ENCODE data around the gene PEX10. TPM values are rescaled to one million over a fixed set of nuclear protein-coding genes. Genes with fewer than 3 reads are reported as not detected.

The PEX10 gene
- total RNA-seq, 1 donor from 2014 or later: 20.0 TPM

DNA sequence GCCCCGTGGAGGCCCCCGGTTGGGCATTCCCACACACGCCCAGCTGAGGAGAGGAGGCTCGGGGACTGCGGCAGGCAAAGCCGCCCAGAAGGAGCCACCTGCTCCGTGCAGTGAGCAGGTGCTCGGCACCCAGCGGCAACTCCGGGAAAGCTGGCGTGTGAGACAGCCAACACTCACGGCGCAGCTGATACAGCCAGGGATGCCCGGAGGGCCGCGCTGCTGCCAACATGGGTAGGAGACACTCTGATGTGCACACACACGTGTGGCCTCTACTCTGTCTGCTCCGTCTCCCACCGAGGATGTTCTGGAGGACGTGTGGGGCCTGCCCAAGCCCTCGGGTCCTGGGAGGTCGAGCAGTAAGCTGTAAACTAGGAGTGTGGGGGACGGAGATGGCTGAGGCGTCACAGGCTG is 33.9 kb downstream of the PEX10 start:
- DNase-seq (ENCODE audit: low spot score in 2 of 2) (no peak), FAIRE-seq (no peak)

DNA sequence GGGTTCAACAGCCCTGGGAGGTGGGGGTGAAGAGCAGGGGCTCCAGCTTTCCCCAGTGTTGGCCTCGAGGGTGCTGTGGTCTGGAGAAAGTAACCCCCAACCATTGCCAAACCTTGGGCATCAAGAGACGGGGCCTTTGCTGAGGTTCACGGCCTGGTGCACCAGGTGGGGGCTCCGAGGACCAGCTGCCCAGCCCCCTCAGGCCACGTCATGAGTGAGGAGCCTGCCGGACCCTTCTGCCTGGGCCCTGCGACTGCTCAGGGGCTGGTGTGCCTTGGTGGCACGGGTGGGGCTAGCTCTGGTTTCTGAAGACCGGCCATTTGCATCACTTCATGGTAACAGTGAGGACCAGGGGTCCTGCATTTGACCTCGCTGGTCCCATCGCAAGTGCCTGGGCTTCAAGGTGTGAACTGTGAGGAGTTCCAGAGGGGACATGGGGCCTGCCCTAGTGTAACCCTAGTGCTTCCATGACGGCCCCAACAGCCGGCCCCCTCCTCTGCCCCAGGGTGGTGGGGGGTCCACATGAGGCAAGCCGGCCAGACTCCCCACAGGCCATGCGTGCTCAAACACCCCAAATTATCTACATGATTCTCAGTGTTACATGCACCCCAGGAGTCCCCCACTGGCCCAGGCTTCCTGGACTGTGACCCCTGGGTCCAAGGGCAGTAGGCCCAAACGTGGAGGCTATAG is 34.5 kb downstream of the PEX10 start:
- DNase-seq (ENCODE audit: low spot score in 2 of 2) (no peak), FAIRE-seq (no peak)

DNA sequence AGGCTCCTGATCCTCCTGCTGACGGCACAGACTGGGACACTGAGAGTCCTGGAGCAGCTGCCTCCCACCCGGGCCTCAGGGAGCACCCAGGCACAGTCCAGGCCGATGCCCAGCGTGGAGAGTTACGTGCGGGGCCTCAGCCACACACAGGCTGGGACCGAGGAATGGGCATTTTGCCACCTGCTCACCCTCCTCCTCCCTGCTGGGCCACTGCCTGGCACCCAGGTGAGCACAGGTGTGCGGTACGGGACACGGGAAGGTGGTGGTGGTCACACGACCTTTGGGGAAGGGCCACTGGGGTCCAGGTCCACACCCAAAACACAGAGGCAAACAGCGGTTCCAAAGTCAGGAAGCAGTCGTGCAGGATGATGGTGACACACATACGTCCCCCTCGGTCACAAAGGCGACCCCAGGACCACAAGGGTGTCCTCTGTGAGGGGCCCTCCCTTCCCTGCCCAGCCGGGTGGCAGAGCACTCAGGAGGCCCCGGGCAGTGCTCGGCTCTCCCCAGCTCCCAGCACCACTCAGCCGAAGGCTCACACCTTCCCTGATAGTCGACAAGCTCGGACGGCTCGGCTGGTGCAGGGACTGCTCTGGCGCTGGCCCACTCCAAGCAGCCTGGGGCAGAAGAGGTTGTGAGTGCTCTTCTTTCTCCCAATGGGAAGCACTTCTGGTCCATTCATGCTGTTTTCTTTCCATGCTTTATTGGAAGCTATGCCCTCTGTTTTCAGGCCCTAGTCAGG is 35.3 kb downstream of the PEX10 start:
- FAIRE-seq: no peak
- DNase-seq (ENCODE audit: low spot score in 2 of 2): no peak

DNA sequence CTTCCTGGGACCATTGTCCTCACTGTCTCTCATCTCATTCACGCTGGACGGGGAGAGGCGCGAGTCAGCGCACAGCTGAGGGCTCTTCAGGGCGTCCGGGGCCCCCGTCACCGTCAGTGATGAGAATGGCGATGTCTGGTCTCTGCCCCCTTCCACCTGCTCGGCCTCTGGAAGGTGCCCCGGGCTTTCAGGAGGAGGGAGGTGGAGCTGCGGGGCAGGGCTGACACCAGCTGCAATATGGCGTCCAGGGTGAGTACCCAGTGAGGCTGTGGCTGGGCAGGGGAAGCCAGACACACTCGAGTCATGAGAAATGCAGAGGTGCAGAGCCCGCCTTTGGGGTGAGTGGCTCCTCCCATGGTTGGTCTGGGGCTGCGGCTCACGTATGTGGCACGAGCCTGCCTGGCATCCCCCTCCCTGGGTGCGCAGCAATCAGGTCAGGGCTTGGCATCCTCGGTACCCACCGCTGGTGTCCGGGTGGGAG is 36.1 kb downstream of the PEX10 start:
- DNase-seq (ENCODE audit: low spot score in 2 of 2) (no peak), FAIRE-seq (no peak)

DNA sequence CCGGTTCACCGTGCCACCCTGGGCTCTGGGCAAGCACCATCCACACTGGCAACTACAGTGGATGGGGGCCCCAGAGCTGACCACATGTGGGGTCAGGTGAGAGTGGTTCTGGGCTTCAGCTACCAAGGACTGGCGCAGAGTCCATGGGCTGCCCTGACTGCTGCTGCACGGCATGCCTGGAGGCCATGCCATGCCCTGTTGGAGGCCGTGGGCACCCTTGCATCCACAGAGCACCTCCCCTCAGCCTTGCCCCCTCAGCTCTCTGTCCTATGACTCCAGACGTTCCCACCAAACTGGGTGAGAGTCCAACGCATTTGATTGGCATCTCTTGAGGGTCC is 36.5 kb downstream of the PEX10 start:
- no peak for FAIRE-seq

DNA sequence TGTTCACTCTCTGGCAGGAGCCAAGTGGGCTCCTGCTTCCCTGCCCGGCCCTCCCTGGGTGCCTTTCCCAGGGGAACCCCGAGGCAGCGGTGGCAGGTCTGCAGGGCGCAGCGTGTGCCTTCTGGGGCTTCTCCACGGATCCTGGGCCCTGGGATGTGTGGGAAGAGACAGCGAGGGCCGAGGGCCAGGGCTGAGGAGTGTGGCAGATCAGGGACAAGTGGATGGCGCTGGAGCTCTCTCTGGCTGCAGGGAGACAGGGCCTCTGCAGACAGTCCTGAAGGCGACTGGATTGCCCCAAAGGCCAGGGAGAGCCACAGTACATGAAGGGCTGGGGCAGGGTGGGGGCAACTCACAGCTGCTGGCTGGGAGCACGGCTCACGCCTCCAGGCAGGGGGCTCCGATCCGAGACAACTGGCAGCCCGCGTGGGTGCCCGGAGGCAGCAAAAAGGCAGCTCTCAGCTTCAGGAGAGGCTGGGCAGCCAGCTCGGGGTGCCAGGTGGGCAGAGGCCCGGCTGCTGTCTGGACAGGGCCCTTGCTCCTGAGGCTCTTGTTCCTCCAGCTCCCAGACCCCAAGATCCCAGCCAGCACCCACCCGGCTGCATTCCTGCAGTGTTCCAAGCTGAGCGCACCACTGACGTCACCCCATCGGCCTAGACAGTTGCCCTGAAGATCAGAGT is 37.0 kb downstream of the PEX10 start:
- FAIRE-seq: no peak

More for the DNA sequence above, 36.5 kb downstream of the PEX10 start:
- DNase-seq (ENCODE audit: low spot score in 2 of 2): no peak

DNA sequence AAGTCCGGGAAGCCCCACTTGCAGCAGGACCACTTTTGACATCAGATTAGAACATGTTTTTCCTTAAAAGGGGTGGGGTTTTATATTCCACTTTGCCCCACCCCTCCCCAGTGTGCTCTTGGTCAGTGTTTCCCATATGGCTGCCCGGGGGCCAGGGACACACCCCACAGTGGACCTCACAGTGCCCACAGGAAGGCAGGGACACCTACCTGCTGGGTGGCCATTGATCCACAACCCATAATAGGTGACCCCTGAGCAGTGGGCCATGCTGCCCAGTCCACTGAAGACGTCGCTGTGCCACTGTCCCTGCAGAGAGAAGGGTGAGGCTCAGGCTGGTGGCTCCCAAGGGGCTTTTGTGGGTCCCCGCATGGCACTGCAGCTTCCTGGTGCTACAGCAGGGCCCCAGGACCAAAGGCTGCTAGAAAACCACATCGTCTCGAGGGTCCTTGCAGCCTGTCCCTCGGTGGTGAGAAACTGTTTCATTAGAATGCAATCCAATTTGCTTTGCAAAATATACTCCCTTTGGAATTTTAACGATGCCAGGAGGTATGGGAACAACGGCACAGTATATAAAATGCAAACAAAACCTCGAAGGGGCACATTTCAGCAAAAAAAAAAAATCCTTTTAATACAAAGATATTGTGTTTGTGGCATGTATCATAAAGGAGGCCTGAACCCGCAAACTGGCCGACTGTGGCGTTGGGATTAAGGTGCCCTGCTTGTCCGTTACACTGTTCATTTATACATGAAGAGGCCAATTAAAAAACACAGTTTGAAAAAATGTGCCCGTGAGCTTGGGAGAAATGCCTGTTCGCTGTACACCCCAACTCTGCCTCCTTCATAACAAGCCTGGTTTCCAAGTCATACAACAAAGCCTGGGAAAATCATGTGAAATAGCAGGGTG is 37.9 kb downstream of the PEX10 start:
- DNase-seq (ENCODE audit: low spot score in 2 of 2): no peak
- FAIRE-seq: no peak

More for the DNA sequence above, 37.0 kb downstream of the PEX10 start:
- DNase-seq (ENCODE audit: low spot score in 2 of 2): no peak

DNA sequence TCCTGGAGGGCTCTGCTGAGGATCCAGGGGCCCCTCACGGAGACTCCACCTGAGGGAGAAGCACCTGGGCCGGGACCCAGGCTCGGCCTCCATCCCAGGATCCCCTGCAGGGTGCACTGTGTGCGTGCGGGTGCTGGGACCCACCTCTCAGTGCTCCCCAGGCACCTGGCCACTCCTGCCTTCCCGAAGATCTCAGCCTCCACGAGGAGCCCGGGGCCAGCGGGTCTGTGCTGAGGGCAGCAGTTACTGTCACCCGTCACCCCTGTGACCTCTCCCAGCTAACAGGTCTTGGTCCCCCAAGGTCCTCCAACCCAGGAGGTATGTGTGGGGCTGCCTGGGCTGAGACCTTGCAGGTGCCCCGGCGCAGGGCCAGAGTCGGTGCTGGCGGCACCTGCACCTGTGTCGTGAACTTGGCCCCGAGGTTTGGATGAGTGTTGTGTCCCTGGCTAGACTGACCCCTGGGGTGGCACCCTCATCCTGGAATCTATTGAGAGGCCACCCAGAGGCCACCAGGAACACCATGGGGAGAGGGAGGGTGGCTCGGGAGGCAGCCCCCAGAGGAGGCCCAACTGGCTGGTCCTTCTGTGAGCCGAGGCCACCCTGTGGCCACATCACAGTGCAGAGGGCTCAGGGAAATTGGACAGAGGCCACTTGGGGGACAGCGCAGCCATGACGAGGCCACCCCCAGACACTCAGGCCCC is 38.7 kb downstream of the PEX10 start:
- FAIRE-seq (no peak), DNase-seq (ENCODE audit: low spot score in 2 of 2) (no peak)

DNA sequence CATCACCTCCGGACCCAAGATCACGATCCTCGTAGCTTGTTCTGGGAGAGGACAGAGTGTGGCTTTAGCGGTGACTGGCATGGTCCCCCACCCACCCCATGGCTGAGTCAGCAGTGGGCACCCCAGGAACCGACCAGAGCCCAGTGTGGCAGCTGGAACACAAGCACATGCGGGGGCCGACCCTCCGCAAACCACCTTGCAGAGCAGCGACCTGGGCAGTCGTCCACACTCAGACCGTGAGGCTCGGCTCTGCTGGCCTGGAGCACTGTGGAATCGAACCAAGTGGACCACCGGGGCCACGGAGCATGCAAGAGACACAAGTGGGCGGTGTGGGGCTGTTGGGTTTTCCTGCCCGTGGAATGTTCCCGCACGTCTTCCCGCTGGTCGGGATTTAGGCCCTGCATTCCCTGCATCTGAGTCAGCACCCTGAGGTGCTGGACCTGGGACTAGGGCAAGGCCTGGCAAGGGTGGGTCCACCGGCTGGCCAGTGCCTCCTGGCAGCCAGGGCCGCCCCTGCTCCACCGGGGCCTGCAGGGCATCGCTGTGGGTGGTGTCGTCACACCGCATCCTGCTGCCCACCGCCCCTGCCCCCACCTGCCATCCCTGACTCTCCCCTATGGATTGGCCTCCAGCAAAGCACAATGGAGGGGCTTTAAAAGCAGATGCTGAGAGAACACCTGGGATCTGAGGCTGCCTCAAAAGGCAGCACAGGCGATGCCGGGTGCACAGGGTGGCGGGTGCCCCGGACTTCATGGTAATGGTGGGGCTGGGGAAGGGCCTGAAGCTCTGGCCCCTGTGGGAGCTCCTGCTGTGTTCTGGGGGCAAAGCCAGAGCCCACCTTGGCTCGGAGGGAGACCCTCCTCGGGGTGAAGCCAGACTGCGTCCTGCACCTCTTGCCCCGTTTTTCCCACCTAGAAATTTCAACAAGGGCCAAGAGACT is 39.5 kb downstream of the PEX10 start:
- DNase-seq (ENCODE audit: low spot score in 2 of 2): no peak

DNA sequence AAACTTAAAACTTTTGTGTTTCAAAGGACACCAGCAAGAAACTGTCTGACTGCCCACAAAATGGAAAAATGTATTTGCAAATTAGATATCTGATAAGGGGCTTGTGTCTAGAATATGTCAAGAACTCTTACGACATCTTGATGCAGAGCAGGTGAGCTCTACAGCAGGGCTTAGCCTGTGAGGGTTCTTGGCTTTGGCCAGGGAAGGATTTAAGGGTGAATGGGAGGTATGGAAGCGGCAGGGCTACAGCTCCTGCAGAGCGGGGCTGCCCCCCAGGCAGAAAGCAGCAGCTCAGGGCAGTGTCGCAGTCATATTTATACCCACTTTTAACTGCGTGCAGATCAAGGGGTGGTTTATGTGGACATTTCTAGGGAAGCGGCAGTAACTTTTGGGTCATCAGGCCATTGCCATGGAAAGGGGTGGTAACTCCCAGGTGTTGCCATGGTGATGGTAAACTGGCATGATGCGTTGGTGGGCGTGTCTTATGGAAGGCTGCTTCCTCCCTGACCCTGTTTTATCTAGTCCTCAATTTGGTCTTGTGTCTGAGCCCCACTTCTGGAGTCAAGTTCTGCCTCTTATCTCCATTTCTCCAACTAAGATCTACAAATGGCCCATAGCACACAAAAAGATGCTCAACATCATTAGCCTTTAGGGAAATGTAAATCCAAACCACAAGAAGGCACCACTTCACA is 44.2 kb downstream of the PEX10 start:
- no peak for FAIRE-seq

More for the DNA sequence above, 39.5 kb downstream of the PEX10 start:
- no peak for FAIRE-seq

DNA sequence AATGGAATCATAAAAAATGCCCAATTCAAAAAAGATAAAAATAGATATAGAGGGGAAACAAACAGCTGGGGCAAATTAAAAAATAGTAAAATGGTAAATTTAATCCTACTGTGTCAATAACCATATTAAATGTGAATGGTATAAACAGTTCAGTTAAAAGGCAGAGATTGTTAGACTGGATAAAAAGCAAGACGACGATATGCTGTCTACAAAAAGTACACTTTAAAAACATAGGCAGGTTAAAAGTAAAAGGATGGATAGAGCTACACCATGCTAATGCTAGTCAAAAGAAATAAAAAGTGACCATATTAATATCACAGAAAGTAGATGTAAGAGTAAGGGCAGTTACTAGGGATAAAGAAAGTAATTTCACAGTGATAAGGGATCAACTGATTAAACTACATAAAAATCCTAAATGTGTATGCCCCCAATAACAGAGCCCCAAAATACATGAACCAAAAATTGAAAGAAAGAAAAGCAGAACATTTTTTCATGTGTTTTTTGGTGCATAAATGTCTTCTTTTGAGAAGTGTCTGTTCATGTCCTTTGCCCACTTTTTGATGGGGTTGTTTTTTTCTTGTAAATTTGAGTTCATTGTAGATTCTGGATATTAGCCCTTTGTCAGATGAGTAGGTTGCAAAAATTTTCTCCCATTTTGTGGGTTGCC is 48.4 kb downstream of the PEX10 start:
- no peak for FAIRE-seq
- DNase-seq (ENCODE audit: low spot score in 2 of 2): no peak

More for the DNA sequence above, 44.2 kb downstream of the PEX10 start:
- no peak for DNase-seq (ENCODE audit: low spot score in 2 of 2)

DNA sequence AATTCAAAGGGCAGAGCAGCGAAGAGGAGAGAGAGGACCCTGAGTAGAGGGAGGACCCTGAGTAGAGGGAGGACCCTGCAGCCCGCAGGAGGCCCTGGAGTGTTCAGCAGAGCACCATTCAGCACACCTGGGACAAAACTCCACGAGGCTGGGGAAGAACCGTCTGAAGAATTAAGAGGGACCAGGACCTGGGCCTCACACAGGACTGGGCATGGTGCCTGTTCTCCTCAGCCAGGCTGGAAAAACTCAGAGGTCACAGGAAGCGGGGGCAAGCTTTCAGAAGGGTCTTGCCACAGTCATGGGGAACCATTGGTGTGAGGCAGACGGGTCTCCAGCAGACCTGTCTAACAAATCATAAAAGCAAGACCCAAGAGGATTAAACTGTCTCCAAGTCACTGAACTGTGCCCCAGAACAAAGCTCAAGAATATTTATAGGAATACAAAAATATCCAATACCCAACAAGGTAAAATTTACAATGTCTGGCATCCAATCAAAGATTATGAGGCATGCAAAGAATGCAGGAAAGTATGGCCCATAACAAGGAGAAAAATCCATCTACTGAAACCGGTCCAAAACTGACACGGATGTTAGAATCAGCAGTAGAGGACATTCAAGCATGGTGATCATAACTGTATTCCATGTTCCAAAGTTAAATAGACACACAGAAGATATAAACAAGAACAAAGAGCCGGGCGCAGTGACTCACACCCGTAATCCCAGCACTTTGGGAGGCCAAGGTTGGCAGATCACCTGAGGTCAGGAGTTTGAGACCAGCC is 51.6 kb downstream of the PEX10 start:
- DNase-seq (ENCODE audit: low spot score in 2 of 2): no peak
- FAIRE-seq: no peak

DNA sequence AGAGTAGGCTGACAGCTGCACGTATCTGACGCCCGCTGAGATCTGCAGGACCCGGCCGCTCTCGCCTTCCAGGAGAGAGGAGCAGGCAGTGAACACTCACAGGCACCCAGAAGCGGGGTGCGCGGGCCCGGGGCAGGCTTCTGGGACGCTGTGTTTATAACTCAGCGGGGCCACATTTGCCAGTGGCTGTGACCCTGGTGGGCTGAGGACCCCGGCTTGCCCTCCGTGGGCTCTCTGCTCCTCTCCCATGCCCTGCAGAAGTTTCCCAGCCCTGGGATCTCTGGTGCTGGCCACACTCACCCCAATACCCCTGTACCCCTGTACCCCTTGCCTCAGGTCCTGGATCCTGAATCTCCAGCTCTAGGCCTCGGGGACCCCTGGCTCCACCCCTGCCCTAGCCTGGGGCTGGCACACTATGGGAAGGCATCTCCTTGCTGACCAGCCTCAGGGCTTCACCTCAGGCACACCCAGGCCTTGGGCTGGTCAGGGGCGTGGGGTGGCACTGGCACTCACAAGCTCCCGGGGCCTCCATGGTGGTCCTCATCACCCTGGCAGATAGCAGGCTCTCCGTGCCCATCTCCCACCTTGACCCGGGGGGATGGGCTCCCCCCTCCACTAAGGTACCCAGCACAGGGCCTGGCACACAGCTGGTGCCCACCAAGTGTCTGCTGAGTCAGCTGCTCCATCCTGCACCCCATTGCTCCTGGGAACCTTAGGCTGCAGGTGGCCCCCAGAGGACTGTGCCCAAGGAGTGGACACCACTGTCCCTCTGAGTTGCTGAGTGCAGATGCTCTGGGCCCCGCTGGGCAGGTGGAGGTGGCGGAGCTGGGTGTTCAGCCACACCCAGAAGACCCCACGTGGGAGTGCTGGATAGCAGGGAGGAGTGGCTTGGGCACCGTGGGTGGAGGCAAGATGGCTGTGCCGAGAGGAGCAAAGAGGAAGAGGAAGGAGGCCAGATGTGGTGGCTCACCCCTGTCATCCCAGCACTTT is 53.4 kb downstream of the PEX10 start:
- no peak for FAIRE-seq
- DNase-seq (ENCODE audit: low spot score in 2 of 2): no peak

DNA sequence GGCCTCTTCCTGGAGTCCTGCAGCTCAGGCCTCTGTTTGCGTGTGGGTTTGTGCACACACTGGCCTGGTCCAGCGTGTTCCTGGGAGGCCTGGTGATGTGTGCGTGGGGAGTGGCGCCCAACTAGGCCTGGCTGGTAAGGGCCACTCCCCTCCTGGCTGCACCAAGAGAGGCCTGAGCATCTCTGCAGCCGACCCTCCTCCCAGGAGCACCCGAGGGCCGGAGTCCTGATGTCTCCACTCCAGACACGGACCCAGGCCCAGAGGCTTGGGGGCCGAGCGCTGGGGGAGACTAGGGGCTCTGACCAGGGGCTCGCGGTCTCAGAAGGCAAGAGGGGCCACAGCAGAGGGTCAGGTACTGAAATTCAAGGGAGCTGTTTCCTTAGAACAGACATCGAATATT is 54.3 kb downstream of the PEX10 start:
- no peak for FAIRE-seq
- no peak for DNase-seq (ENCODE audit: low spot score in 2 of 2)

Data from frontal cortex (tissue), 4 donors.